GM12873 (cell line): ENCODE results near the gene NOX3.

Source experiments
- TF ChIP-seq, protein P1 (sequence below): IDR thresholded peaks from 2 replicates; pipeline ENCODE4 v1.5.1; 2012; ENCODE audit warnings: low read depth, mild to moderate bottlenecking, moderate library complexity, low read length, control low read depth; ENCODE audit not compliant: insufficient read depth; ENCODE audit errors: missing control alignments

NOX3 gene

DNA sequence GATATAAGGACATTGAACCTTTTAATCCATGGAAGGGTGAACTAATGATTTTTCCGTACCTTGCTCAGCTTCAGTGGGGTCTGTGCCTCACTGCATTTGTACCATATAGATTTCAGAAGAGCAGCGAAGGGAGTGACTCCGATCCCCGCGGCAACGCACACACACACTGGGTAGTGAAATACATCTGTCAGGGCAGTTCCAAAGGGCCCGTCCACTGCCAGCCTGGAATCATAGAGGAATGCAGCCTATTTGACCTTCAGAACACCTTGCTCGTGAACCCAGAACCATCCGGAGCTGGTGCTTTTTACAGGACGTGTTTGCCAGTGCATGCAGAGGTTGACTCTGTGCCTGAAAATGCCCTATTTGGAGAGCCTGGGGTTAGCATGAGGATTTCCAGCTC, 33.0 kb downstream of the NOX3 start:
- TF ChIP-seq, protein P1, sequence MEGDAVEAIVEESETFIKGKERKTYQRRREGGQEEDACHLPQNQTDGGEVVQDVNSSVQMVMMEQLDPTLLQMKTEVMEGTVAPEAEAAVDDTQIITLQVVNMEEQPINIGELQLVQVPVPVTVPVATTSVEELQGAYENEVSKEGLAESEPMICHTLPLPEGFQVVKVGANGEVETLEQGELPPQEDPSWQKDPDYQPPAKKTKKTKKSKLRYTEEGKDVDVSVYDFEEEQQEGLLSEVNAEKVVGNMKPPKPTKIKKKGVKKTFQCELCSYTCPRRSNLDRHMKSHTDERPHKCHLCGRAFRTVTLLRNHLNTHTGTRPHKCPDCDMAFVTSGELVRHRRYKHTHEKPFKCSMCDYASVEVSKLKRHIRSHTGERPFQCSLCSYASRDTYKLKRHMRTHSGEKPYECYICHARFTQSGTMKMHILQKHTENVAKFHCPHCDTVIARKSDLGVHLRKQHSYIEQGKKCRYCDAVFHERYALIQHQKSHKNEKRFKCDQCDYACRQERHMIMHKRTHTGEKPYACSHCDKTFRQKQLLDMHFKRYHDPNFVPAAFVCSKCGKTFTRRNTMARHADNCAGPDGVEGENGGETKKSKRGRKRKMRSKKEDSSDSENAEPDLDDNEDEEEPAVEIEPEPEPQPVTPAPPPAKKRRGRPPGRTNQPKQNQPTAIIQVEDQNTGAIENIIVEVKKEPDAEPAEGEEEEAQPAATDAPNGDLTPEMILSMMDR, result no peak

- TF ChIP-seq, protein P1, result no peak
Observed at GRCh38 chr6:155420492-155420891, 35.1 kb downstream of the NOX3 start.

DNA sequence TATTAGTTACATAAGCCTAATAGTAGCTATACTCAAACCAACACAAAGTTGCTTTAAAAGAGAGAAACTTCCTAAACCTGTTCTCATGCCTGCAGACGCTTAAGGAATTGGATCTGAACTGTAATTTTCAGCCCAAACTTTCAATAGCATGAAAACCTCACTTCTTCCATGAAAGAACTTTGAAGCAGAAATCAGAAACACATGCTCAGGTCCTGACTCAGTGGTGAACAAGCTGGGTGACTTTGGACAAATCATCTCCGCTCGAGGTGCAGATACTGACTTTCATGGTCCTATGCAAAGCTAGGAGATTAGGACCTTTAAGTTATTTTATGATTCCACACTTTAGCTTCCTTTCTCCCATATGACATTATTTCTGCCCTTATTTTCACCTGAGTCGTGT, 36.5 kb downstream of the NOX3 start:
- TF ChIP-seq, protein P1, result no peak

DNA sequence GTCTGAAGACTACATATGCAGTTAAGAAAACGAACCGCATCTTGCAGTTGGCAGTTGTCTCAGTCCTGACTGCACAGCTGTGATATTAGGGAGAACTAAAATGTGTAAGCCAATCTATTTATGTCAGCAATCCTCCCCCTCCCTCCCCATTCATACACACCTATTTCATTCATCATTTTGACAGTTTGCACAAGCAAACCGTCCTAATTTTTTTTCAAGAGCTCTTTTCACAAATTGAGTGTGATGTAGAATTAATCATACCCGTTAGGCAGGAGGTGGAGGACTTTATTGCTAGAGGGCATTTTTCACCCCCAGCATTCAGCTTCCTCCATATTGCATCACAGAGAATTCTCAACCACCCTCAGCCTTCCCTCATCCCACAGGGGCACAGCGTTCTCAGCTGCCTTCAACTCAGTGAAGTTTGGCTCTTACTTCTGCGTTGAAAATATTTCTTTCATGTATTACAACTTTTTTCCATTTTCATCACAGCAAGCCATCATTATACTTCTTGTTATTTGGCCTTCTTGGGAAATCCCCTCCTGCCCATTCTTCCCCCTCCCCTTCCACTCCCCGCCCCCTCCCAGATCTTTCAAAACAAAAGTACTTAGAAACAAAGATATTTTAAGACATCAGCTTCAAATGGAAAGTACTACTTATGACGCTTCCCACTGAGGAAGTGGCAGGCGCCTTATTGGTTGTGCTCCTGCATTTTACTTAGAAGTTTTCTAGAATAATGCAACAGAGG, 37.5 kb downstream of the NOX3 start:
- TF ChIP-seq, protein P1, result no peak

DNA sequence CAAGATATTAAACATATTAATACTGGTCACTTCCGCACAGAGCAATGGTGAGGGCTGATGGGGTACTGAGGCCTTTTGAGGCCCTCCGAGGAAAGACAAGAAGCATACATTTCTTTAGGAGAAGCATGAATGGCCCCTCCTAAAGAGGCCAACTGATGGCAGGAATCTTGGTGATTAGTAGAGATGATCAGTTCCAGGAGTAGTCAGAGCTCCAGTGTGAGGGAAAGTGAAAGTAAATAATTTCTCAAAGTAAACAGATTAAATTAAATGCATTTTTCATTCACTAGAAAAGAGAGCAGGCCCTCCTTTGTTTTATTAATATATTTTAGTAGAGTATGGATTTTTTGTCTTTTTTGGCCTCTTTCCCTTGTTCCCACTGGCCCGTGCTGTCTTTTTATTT, 38.2 kb downstream of the NOX3 start:
- TF ChIP-seq, protein P1, result no peak

DNA sequence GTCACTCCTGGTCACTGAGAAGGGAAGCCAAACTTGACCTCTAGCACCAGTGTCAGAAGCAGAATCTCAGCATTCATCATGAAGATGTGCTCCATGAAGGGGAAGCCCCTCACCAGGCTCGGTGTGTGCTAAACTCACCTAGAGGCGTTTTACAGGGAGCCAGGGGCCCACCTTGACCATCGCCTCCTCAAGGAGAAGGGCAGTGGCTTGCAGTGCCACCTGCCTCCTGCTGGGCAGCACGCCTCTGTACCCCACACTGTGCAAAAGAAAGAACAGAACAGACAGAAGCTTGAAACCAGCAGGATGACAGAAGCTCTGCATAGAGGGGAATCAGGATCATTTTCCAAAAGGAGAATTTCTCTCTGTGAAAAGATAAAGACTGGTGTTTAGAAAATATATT, 39.7 kb downstream of the NOX3 start:
- TF ChIP-seq, protein P1, result no peak

- TF ChIP-seq, protein P1, result no peak
Observed at GRCh38 chr6:155414049-155414448, 41.6 kb downstream of the NOX3 start.
